Measurements from ENCODE around the gene SYNC.
"Not testable (repeated sequence)": the region's sequence is repeated elsewhere in the genome, so short reads cannot be mapped to it uniquely, and the experiment has no call there.

Gene SYNC

GRCh38 chr1:32727876-32728275, 25.3 kb upstream of the SYNC start:
- no peak overlapping the region for H3K27ac ChIP-seq
- H3K4me3 ChIP-seq, result no peak overlapping the region

- Histone ChIP-seq H3K27ac (peak overlapping the region in 15 of 21 experiments; percentile 25 to 80 (median 64)), H3K4me3 (no peak overlapping the region)
Observed at GRCh38 chr1:32725615-32725982, 23.0 kb upstream of the SYNC start.

GRCh38 chr1:32724678-32725614, 22.4 kb upstream of the SYNC start:
- H3K4me3 ChIP-seq, result peak overlapping the region in 2 of 7 experiments; percentile 3 to 11

GRCh38 chr1:32719681-32720275, 17.2 kb upstream of the SYNC start:
- Histone ChIP-seq H3K4me3 (no peak overlapping the region), H3K27ac (no peak overlapping the region)

More at GRCh38 chr1:32724678-32725614, 22.4 kb upstream of the SYNC start:
- H3K27ac ChIP-seq, result peak overlapping the region in 17 of 21 experiments; percentile 25 to 80 (median 64)

- Histone ChIP-seq H3K27ac (no peak overlapping the region), H3K4me3 (no peak overlapping the region)
Observed at GRCh38 chr1:32718527-32718926, 16.0 kb upstream of the SYNC start.

- Histone ChIP-seq H3K4me3 (no peak overlapping the region), H3K27ac (no peak overlapping the region)
Observed at GRCh38 chr1:32718036-32718435, 15.5 kb upstream of the SYNC start.

- no peak overlapping the region for H3K4me3 ChIP-seq
- H3K27ac ChIP-seq, result peak overlapping the region in 6 of 21 experiments; percentile 28 to 86 (median 68)
Observed at GRCh38 chr1:32717503-32717902, 14.9 kb upstream of the SYNC start.

- H3K4me3 ChIP-seq, result no peak overlapping the region
- H3K27ac ChIP-seq, result peak overlapping the region in 19 of 21 experiments; percentile 43 to 86 (median 75)
Observed at GRCh38 chr1:32716312-32717148, 14.0 kb upstream of the SYNC start.

GRCh38 chr1:32715901-32716311, 13.3 kb upstream of the SYNC start:
- Histone ChIP-seq H3K27ac (peak overlapping the region in 19 of 21 experiments; percentile 9 to 86 (median 75)), H3K4me3 (no peak overlapping the region)

- no peak overlapping the region for H3K4me3 ChIP-seq
- H3K27ac ChIP-seq, result no peak overlapping the region
Observed at GRCh38 chr1:32714277-32714676, 11.7 kb upstream of the SYNC start.

- no peak overlapping the region for H3K4me3 ChIP-seq
- H3K27ac ChIP-seq, result no peak overlapping the region
Observed at GRCh38 chr1:32713081-32713480, 10.5 kb upstream of the SYNC start.

GRCh38 chr1:32711221-32711620, 8.7 kb upstream of the SYNC start:
- not testable (repeated sequence) for H3K4me3 ChIP-seq, H3K27ac ChIP-seq

- H3K4me3 ChIP-seq, result no peak overlapping the region
- H3K27ac ChIP-seq, result no peak overlapping the region
Observed at GRCh38 chr1:32709476-32709875, 6.9 kb upstream of the SYNC start.

- H3K4me3 ChIP-seq, result no peak overlapping the region
- no peak overlapping the region for H3K27ac ChIP-seq
Observed at GRCh38 chr1:32709075-32709474, 6.5 kb upstream of the SYNC start.

- H3K4me3 ChIP-seq, result no peak overlapping the region
- H3K27ac ChIP-seq, result peak overlapping the region in 2 of 21 experiments; percentile 63 to 65
Observed at GRCh38 chr1:32706491-32706890, 3.9 kb upstream of the SYNC start.

GRCh38 chr1:32705516-32705915, 2.9 kb upstream of the SYNC start:
- H3K27ac ChIP-seq, result peak overlapping the region in 1 of 21 experiments; percentile 65
- no peak overlapping the region for H3K4me3 ChIP-seq

- Histone ChIP-seq H3K4me3 (peak overlapping the region; percentile 47 to 58 (median 54)), H3K27ac (peak overlapping the region in 19 of 21 experiments; percentile 17 to 97 (median 87))
Observed at GRCh38 chr1:32703479-32704291, 1.1 kb upstream of the SYNC start.

GRCh38 chr1:32701951-32702598, 495 bp downstream of the SYNC start:
- Histone ChIP-seq H3K27ac (peak overlapping the region in 18 of 21 experiments; percentile 22 to 97 (median 86)), H3K4me3 (peak overlapping the region; percentile 47 to 58 (median 54))

Data from skin epidermis (tissue), 12 donors.